HepG2 (cell line): Measurements from ENCODE around the gene PDE1C.

Experiments used
- CTCF ChIP-seq: sonication (generic); formaldehyde crosslinking; IDR thresholded peaks from 2 replicates; pipeline ENCODE4 v1.5.0; 2020; ENCODE audit warnings: mild to moderate bottlenecking, missing genetic modification reagents, moderate library complexity
- IRF2 ChIP-seq: IDR thresholded peaks from 2 replicates; pipeline ENCODE4 v1.6.1; 2018; ENCODE audit warnings: missing genetic modification reagents, missing compliant biosample characterization
- POLR2AphosphoS5 ChIP-seq: IDR thresholded peaks from 2 replicates; pipeline ENCODE4 v1.6.1; 2012; ENCODE audit warnings: low read depth, low read length
- TGIF2 ChIP-seq: IDR thresholded peaks from 2 replicates; pipeline ENCODE4 v1.6.1; 2016; ENCODE audit warnings: control low read depth, missing compliant biosample characterization
- YEATS4 ChIP-seq: sonication (generic); formaldehyde crosslinking; IDR thresholded peaks from 2 replicates; pipeline ENCODE4 v1.4.0; 2020; ENCODE audit warnings: missing genetic modification reagents, borderline replicate concordance
- ZBTB21 ChIP-seq: sonication (generic); formaldehyde crosslinking; IDR thresholded peaks from 2 replicates; pipeline ENCODE4 v1.4.0; 2020; ENCODE audit warnings: missing genetic modification reagents
- ZBTB43 ChIP-seq: sonication (generic); formaldehyde crosslinking; conservative IDR thresholded peaks from 2 replicates; pipeline ENCODE4 v1.4.0; 2020; ENCODE audit warnings: missing genetic modification reagents
- ZC3H4 ChIP-seq: sonication (generic); formaldehyde crosslinking; IDR thresholded peaks from 2 replicates; pipeline ENCODE4 v1.4.0; 2020; ENCODE audit warnings: missing genetic modification reagents, borderline replicate concordance
- ZKSCAN1 ChIP-seq: fragments of 150-350 bp; IDR thresholded peaks from 2 replicates; pipeline ENCODE4 v1.6.1; 2014; ENCODE audit warnings: low read length
- ZNF552 ChIP-seq: sonication (generic); formaldehyde crosslinking; IDR thresholded peaks from 2 replicates; pipeline ENCODE4 v1.9.0; 2022; ENCODE audit warnings: missing genetic modification reagents, mild to moderate bottlenecking, borderline replicate concordance
- ZNF670 ChIP-seq: sonication (generic); formaldehyde crosslinking; IDR thresholded peaks from 2 replicates; pipeline ENCODE4 v1.8.0; 2022; ENCODE audit warnings: mild to moderate bottlenecking, missing genetic modification reagents, borderline replicate concordance
- ZNF768 ChIP-seq: sonication (generic); formaldehyde crosslinking; IDR thresholded peaks from 2 replicates; pipeline ENCODE4 v1.4.0; 2020; ENCODE audit warnings: missing genetic modification reagents
- ZNF850 ChIP-seq: sonication (generic); formaldehyde crosslinking; conservative IDR thresholded peaks from 2 replicates; pipeline ENCODE4 v1.9.0; 2021; ENCODE audit warnings: mild to moderate bottlenecking, missing genetic modification reagents

GRCh38 chr7:31922848-31923247, 147.4 kb downstream of the PDE1C start:
- TF ChIP-seq ZBTB43 (no peak), POLR2AphosphoS5 (no peak), ZNF552 (CRISPR knock-in tag) (no peak), TGIF2 (no peak), ZKSCAN1 (no peak), ZNF850 (CRISPR knock-in tag) (no peak), ZNF670 (CRISPR knock-in tag) (no peak), ZBTB21 (CRISPR knock-in tag) (no peak), CTCF (no peak), IRF2 (CRISPR knock-in tag) (no peak), ZC3H4 (CRISPR knock-in tag) (no peak), YEATS4 (CRISPR knock-in tag) (no peak), ZNF768 (CRISPR knock-in tag) (no peak)
